ENCODE measurements around the gene SPACDR.
A peak's percentile ranks its signal among the peaks of the same experiment; 100 is the strongest.

The SPACDR gene

DNA sequence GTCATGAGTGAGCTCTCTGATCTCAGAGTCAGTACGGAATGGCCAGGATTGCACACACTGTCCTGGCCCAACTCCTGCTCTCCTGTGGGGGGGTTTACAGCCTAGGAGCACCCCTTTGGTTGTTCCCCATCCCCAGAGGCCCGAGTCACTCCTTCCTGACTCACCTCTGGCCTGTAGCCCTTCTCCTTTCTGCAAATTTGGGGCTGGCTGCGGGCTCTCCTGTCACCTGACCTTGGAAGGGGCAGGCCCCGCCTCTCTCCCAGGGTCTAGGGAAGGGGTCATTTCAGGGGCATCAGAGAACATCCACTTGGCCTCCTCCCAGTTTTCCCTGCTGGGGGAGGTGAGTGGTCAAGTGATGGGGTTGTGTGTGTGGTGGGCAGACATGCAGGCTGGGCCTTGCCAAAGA lies 21.4 kb upstream of the SPACDR start:
- DNase-seq (ENCODE audit: low read depth in 2 of 2, low spot score in 1 of 2) = no peak

GRCh38 chr7:100484673-100485045 lies 20.6 kb upstream of the SPACDR start:
- no peak for DNase-seq (ENCODE audit: low read depth in 2 of 2, low spot score in 1 of 2)

DNA sequence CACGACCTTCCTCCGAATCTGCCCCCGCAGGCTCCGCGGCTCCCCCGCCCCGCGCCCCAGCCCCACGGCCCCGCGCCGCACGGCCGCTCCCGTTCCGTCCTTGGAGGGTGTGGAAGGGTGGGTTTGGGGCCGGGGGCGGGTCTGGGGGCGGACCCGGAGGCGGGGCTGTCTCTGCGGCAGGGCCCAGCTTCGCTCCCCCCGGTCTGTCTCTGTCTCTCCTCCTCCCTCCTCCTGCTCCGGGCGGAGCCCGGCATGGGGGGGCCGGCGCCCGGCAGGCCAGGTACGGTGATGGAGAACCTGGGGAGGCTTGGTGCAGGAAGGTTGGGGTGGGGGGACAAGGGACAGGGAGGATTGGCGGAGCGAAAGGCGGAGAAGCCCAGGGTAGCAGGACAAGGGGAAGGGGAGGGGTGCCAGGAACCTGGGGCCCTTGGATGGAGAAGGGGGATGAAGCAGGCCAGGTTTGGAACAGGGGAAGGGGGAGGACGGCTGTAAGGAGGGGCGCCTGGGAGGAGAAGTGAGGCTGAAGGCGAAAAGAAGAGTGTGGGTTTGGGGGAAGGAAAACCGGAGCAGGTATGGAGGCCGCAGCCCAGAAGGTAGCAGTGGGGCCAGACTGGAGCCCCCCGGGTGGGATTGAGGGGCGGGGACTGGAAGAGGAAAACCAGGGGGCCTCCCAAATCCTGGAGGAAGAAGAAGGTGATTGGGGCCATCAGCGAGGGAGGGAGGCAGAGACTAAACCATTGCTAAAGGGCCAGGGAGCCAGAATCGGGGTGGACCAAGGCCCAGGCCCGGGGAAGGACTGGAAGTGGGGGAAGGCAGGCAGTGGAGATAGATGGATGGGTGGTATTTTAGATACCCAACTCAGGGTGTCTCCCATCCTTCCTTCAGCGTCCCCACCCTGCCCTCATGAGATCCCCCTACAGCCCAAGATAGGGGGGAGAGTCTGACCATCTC lies 19.9 kb upstream of the SPACDR start, which contains the start of gene NYAP1:
NYAP1 (plus strand) TSS at position 206 of the 951 bp plus-strand sequence. CDS start 1,385 bp downstream, outside the sequence.
- DNase-seq (ENCODE audit: low read depth in 2 of 2, low spot score in 1 of 2) = no peak

DNA sequence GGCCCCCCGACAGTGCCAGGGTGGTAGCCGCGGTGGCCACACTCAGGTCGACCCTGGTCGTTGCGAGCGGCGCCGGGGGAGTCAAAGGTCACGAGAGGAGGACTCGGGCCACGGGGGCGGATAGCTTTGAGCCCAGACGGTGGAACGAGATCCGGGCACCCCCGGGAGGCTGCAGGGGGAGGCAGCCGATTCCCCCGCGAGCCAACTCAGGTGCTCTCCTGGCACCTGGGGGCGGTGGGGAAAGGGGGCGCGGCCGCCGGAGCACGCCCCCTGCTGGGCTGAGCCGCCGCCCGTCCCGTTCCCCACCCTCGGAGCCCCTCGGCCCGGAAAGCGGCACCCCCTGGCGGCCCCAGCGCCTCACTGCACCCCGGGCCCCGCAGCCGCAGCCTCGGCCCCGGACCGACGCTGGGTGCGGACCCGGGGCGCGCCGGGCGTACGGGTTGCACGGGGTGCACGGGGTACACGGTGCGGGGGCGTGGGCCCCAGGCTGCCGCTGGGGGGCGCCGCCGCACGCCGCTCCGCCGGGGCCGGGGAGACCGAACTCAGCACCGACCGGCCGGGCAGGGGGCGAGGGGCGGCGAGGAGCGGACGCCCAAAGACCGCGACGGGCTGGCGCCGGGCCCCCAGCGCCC lies 19.1 kb upstream of the SPACDR start:
- peak; percentile 55 to 70 for DNase-seq (ENCODE audit: low read depth in 2 of 2, low spot score in 1 of 2)

- no peak for DNase-seq (ENCODE audit: low read depth in 2 of 2, low spot score in 1 of 2)
Measured at GRCh38 chr7:100482728-100483089, 18.6 kb upstream of the SPACDR start.

GRCh38 chr7:100481466-100481865 lies 17.4 kb upstream of the SPACDR start:
- DNase-seq (ENCODE audit: low read depth in 2 of 2, low spot score in 1 of 2) = no peak

DNA sequence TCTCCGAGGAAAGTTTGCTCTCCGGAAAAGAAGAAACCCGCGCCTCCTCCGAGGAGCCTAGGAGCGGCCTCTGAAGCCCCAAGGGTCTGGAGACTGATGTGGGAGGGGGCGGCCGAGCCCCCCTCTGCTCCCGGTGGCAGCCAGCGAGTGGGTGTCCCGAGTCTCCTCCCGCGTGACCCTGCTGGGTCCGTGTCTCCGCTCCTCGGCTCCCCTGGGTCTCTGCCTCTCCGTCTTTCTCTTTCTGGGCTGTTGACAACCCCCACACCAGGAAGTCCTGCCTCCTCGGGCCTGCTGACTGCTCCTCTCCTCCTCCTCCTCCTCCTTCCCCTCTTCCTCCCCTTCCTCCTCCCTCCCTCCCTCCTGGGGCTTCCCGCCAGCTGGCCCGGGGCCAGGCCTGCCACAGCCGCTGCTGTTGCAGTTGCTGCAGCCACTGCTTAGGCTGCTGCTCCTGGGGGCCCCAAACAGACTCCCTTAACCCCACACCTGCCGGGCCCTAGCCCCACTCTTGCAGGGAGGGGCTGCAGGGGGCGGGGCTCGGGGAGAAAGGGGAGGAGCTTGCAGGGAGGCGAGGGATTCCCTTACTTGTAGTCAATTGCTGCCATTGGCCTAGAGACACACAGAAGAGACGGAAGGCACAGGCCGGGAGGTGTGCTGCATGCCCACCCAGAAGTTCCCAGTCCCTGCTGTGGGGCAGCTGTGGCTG lies 15.0 kb upstream of the SPACDR start, which contains the start of gene TSC22D4:
TSC22D4 (minus strand) TSS at position 257 of the 703 bp plus-strand sequence. CDS start 1,176 bp downstream, outside the sequence.
- peak; percentile 63 to 83 for DNase-seq (ENCODE audit: low read depth in 2 of 2, low spot score in 1 of 2)

GRCh38 chr7:100477871-100478267 lies 13.8 kb upstream of the SPACDR start:
- DNase-seq (ENCODE audit: low read depth in 2 of 2, low spot score in 1 of 2) = no peak

- DNase-seq (ENCODE audit: low read depth in 2 of 2, low spot score in 1 of 2) = no peak
Measured at GRCh38 chr7:100476903-100477870, 13.1 kb upstream of the SPACDR start.

GRCh38 chr7:100476101-100476780 lies 12.2 kb upstream of the SPACDR start:
- no peak for DNase-seq (ENCODE audit: low read depth in 2 of 2, low spot score in 1 of 2)

GRCh38 chr7:100475549-100475948 lies 11.5 kb upstream of the SPACDR start:
- no peak for DNase-seq (ENCODE audit: low read depth in 2 of 2, low spot score in 1 of 2)

GRCh38 chr7:100472854-100473499 lies 8.9 kb upstream of the SPACDR start:
- DNase-seq (ENCODE audit: low read depth in 2 of 2, low spot score in 1 of 2) = no peak

DNA sequence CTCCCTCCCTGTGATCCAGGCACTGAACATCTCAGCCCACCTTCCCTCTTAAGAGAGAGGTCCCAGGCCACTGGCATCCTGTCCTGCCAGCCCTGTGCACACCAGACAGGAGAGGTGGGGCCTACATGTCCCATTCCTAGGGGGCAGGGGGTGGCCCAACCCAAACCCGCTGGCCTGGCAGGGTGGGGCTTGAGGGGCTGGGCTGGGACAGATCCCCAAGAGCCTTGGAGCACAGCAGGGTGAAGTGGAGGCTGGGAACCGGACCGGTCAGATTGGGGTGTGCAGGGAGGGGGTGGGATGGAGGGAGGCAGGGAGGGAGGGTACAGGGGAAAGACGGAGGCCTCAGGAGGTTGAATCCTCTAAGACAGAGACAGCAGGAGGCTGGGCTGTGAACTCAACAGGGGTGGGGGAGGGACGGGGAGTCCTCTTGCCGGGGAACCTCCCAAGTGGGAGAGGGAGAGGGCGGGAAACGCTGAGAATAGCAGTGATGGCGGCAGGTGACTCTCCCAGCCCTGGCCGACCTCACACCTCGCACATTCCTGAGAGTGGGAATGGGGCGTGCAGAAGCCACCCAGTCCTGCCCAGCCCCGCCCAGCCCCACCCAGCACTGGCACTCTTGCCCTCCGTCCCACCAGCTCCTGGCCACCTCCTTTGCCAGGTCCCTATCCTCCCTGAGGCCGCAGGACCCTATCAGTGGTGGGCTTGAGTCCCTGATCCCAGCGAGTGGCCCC lies 8.2 kb upstream of the SPACDR start:
- DNase-seq (ENCODE audit: low read depth in 2 of 2, low spot score in 1 of 2) = no peak

DNA sequence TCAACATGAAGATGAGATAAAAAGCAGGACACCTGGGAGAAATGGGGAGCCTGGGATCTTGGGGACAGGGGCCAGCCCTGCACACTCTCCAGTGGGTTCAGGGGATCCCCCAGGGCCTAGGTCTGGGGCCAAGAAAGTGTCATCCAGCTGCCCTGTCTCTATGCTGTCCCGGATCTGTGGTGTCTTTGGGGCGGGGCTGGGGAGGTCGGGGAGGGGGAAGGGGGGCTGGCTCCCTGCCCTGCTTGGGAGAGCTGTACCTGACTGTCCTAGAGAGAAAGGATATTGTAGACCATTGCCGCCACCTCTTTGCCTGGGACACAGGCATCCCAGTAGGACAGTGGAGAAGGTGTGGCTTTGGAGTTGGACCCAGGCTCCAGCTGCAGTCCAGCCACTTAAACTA lies 7.0 kb upstream of the SPACDR start:
- DNase-seq (ENCODE audit: low read depth in 2 of 2, low spot score in 1 of 2) = no peak

- DNase-seq (ENCODE audit: low read depth in 2 of 2, low spot score in 1 of 2) = peak; percentile 71 to 75
Measured at GRCh38 chr7:100469227-100470044, 5.4 kb upstream of the SPACDR start.

GRCh38 chr7:100467638-100468373 lies 3.7 kb upstream of the SPACDR start:
- DNase-seq (ENCODE audit: low read depth in 2 of 2, low spot score in 1 of 2) = no peak

All from stimulated activated CD8-positive, alpha-beta memory T cell treated with anti-CD3 and anti-CD28 coated beads, Interleukin-4, amount 100 ng/mL, for 1 hour (primary cell).